D721Med (cell line): ENCODE results near the gene DYNC1I1.

Experiments
- DNase-seq: peaks from one replicate; pipeline ENCODE4 v3.0.0; 2011; ENCODE audit warnings: low spot score; ENCODE audit not compliant: insufficient read length
- FAIRE-seq: peaks from 2 replicates; lab custom pipeline; 2011; peaks lifted over from hg19 to GRCh38; lab: Jason Lieb, UNC
- CTCF ChIP-seq: IDR thresholded peaks from 2 replicates; pipeline ENCODE4 v1.5.1; 2012; ENCODE audit warnings: mild to moderate bottlenecking, control low read depth; ENCODE audit not compliant: insufficient read depth; ENCODE audit errors: missing control alignments

DYNC1I1 gene

DNA sequence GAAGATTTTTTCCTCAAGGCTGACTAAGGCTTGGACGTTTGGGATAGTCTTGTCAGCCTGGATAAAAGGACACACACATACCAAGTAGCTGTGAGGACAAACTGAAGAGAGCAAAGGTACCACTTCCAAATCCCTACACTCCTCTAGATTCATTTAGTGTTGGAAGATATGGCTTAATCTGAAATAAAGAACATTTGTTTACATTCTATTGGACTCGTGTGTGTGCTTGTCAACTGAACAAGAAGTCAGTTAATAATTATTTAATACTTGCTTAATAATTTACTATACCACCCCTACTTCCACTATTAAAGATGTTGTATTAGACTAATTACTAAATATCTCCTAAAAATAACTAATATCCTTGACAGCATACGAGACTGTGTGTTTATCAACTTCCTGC, 23.3 kb upstream of the DYNC1I1 start:
- TF ChIP-seq CTCF, result no peak
- DNase-seq (no peak), FAIRE-seq (no peak)

DNA sequence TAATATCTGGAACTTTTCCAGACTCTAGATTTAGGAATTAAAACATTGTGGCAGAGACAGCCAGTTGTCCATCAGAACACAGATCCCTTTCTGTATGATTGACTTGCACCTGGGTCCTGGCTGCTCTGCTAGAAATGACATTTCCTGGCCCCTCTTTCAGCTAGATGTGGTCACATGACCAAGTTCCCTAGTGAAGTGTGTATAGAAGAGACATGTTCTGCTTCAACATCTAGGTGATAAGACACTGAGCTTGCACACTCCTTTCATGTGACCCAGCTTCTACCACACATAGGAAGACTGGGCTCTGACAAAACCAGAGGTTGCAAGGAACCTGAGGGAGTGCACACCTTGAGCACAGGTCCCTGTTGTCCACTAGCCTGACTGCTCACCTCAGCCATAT, 22.8 kb upstream of the DYNC1I1 start:
- no peak for FAIRE-seq
- no peak for TF ChIP-seq CTCF
- DNase-seq, result no peak

DNA sequence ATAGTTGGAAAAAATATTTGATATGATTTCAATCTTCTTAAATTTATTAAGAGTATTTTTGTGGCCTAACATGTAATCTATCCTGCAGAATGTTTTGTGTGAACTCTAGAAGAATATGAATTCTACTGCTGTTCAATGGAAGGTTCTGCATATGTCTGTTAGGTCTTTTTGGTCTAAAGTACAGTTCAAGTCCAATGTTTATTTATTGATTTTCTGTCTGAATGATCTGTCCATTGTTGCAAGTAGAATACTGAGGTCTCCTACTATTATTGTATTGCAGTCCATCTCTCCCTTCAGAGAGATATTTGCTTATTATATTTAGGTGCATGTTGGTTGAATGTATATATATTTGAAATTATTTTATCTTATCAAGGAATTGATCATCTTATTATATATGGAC, 18.9 kb upstream of the DYNC1I1 start:
- DNase-seq (no peak), FAIRE-seq (no peak)
- no peak for TF ChIP-seq CTCF

GRCh38 chr7:95755277-95755934, 16.9 kb upstream of the DYNC1I1 start:
- no peak for TF ChIP-seq CTCF
- DNase-seq, result no peak
- FAIRE-seq, result no peak

DNA sequence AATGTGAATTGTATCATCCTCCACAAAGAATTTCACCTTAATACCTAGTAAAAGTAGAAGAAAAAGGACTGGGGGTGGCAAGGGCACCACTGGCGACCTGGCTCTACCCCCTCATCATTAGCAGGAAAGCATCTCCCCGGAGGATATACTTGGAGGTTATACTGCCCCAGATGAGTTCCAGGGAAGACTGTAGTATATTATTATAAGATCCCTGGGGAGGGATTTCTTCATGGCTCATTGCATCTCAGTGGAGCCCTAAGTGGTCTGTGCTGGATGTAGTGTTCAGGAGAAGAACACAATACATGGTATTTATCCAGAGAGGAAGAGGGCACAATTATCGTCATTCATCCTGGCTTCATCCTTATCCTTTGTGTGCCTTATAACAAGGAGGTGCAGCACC, 14.2 kb upstream of the DYNC1I1 start:
- no peak for TF ChIP-seq CTCF
- DNase-seq, result no peak
- no peak for FAIRE-seq

GRCh38 chr7:95766086-95766485, 6.3 kb upstream of the DYNC1I1 start:
- DNase-seq (no peak), FAIRE-seq (no peak)
- no peak for TF ChIP-seq CTCF

- DNase-seq (no peak), FAIRE-seq (no peak)
- TF ChIP-seq CTCF, result no peak
Observed at GRCh38 chr7:95766657-95767056, 5.7 kb upstream of the DYNC1I1 start.
